Fibroblast of villous mesenchyme (primary cell): Measurements from ENCODE around the gene FCRL3. TPM values are rescaled to one million over a fixed set of nuclear protein-coding genes. Genes with fewer than 3 reads are reported as not detected.

ENCODE experiments used
- DNase-seq: peaks from one replicate; pipeline ENCODE4 v3.0.0-alpha.2; 2010; ENCODE audit warnings: low read depth
- H3K4me3 ChIP-seq: 2 replicates; pipeline ENCODE4 v1.5.1; 2011; ENCODE audit warnings: low read depth, mild to moderate bottlenecking, low read length
- CTCF ChIP-seq: IDR thresholded peaks from 2 replicates; pipeline ENCODE4 v1.5.1; 2012; ENCODE audit warnings: low read depth, mild to moderate bottlenecking, low read length; ENCODE audit not compliant: insufficient read depth
- total RNA-seq: library from RNA; depleted of rRNA; stranded (reverse); fragments of >200 nt; gene quantifications from 2 replicates; pipeline ENCODE4 v1.2.3, GENCODE V29; 2012

FCRL3 gene
- total RNA-seq, 1 donor = not detected

- TF ChIP-seq CTCF = no peak
- no peak for DNase-seq
- H3K4me3 ChIP-seq = no peak overlapping the region
Observed at GRCh38 chr1:157724537-157725220, 24.1 kb upstream of the FCRL3 start.

GRCh38 chr1:157723157-157723556 is 22.6 kb upstream of the FCRL3 start:
- TF ChIP-seq CTCF = no peak
- no peak overlapping the region for H3K4me3 ChIP-seq
- DNase-seq = no peak

- H3K4me3 ChIP-seq = no peak overlapping the region
- TF ChIP-seq CTCF = no peak
- no peak for DNase-seq
Observed at GRCh38 chr1:157721985-157722384, 21.4 kb upstream of the FCRL3 start.

DNA sequence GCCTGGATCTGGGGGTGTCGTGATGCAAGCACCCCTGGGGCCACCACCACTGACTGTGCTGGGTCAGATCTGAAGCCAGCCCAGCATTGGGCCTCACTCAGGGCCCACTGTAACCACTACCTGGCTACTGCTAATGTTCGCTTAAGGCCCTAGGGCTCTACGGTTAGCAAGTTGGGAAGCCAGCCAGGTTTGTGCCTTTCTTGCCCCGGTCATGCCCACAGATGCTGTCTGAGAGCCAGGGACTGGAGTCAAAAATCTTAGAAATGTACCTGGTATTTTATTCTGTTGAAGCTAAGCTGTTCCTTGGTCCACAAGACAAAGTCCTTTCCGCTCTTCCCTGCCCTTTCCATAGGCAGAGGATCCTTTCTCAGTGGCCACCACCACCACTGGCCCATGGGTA is 15.2 kb upstream of the FCRL3 start:
- H3K4me3 ChIP-seq = no peak overlapping the region
- no peak for DNase-seq
- TF ChIP-seq CTCF = no peak

GRCh38 chr1:157711802-157712201 is 11.2 kb upstream of the FCRL3 start:
- TF ChIP-seq CTCF = no peak
- no peak overlapping the region for H3K4me3 ChIP-seq
- DNase-seq = no peak

DNA sequence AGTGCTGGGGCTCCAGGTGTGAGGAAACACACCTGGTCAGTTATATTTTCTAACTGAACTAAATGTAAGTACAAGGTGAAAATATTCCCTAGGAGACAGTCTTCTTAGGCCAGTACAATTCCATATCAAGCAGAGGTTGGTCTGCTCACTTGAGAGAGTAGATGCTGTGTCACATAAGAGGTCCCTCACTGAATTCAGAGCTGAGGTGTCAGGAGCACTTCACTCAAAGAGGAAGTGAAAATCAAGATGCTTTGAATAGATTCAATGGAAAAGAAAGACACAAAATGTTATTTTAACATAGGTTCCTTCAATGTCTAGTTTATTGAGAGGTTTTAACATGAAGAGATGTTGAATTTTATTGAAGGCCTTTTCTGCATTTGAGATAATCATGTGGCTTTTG is 4.3 kb upstream of the FCRL3 start:
- H3K4me3 ChIP-seq = no peak overlapping the region
- DNase-seq = no peak
- no peak for TF ChIP-seq CTCF

- no peak overlapping the region for H3K4me3 ChIP-seq
- no peak for TF ChIP-seq CTCF
- no peak for DNase-seq
Observed at GRCh38 chr1:157703981-157704380, 3.4 kb upstream of the FCRL3 start.
